ENCODE measurements around the gene UCMA. TPM values are rescaled to one million over a fixed set of nuclear protein-coding genes. Genes with fewer than 3 reads are reported as not detected.
A peak's percentile ranks its signal among the peaks of the same experiment; 100 is the strongest.

Gene UCMA
- total RNA-seq, 1 donor from 2014 or later, result not detected

DNA sequence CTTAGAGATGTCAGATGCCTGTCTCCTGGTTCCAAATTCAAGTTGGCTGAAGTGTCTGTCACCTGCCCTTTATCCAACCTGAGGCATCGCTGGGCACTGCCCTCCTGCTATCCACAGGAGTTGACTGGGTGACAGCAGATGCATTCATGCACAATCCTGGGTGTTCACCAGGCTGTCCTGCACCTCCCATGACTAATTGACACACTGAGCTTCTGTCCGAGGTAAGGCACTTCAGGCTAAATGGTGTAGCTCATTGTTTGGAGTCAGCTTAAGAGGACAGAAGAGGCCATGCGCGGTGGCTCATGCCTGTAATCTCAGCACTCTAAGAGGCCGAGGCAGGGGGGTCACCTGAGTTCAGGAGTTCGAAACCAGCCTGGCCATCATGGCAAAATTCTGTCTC, 2.4 kb downstream of the UCMA start:
- no peak for DNase-seq

DNA sequence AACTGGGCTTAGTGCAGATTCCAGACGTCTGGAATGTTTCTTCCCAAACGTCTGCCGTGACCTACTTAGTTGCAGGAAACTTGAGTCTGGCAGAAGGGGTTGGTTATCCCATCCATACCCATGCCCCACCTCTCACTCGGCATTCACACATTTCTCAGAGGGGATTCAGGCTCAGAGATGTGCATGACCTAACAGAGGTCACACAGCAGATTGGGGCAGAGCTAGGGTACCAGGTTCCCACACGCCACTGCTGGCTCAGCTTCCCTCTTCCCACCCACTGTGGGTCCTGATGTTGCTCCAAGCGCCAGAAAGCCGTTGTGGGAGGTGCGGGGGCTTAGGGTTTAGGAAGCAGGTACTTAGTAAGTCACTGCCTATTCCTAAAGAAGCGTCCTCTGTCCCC, 3.0 kb downstream of the UCMA start:
- DNase-seq, result no peak

GRCh38 chr10:13227031-13227430, 7.1 kb downstream of the UCMA start:
- no peak for DNase-seq

DNA sequence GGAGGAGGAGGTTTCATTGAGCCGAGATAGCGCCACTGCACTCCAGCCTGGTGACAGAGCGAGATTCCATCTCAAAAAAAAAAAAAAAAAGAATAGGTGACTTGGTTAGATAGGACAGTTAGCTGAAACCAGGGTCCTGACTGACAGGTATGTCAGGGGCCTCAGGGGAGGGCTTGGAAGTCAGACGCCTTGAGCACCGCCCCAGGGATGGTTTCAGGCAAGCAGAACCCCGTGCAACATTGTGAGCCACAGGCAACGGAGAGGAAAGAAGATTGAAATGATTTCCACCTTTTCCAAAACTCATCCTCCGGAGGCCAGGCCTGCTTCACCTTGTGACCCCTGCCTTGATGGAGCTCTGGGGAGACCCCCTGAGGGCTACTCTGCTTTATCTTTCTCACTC, 8.6 kb downstream of the UCMA start:
- no peak for DNase-seq

- no peak for DNase-seq
Measured at GRCh38 chr10:13224210-13224995, 9.8 kb downstream of the UCMA start.

GRCh38 chr10:13223241-13223640, 10.9 kb downstream of the UCMA start:
- DNase-seq, result no peak

GRCh38 chr10:13222566-13222965, 11.6 kb downstream of the UCMA start:
- no peak for DNase-seq

- DNase-seq, result no peak
Measured at GRCh38 chr10:13222151-13222550, 12.0 kb downstream of the UCMA start.

DNA sequence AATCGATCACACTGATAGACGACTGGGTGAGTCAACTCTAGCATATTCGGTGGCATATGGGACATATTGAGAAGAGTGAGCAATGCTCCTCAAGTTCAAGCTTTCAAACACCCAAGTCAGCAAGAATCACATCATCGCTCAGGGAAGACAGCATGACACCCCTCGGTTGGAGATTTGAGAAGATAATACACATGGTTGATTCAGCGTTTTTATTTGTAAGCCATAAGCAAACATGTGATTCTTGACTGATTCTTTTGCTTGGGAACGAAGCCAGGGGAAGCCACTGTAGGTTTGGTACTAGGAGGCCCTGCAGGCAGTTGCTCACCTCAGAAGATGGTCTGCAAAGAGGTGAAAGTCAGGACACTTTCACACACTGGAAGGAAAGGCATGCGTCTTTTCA, 12.6 kb downstream of the UCMA start:
- no peak for DNase-seq

GRCh38 chr10:13219685-13220670, 14.2 kb downstream of the UCMA start:
- peak; percentile 13 for DNase-seq

DNA sequence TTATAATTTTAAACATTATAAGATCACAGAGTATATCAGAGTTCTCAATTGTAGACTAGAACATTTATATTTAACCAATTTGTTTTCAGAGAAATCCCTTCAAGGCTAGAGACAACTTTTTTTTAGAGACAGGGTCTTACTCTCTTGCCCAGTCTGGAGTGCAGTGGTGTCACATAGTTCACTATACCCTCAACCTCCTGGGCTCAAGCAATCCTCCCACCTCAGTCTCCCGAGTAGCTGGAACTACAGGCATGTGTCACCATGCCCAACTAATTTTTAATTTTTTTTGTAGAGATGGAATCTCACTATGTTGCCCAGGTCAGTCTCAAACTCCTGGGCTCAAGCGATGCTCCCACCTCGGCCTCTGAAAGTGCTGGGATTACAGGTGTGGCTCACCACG, 15.3 kb downstream of the UCMA start:
- no peak for DNase-seq

GRCh38 chr10:13213163-13213562, 21.0 kb downstream of the UCMA start:
- no peak for DNase-seq

DNA sequence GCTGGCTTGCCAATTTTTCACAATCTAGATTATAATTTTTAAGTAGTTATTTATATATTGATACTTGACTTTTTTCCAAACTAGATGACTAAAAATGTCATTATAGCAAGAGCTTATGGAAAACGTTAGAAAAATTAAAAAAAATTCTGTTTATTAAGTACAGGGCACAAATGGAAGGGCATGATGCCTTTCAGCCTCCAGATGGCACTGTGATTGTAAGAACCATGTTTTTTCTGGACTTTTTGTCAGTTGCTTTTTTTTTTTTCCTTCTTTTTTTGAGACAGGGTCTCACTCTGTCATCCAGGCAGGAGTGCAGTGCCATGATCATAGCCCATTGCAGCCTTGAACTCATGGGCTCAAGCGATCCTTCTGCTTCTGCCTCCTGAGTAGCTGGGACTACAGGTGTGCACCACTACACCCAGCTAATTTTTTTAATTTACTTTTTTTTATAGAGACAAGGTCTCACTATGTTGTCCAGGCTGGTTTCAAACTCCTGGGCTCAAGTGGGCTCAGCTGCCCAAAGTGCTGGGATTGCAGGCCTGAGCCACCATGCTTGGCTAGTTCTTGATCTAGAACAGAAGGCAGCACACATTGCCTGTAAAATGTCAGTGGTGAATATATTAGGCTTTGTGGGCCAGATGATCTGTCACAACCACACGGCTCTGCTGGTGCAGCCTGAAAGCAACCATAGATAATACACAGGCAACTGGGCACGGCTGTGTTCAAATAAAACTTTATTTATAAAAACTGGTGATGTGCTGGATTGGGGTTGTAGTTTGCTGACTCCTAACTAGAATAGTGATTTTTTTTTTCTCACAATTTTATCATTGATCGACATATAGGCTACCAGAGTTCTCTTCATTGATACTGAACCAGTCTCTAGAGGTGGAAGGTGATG, 27.4 kb downstream of the UCMA start:
- peak; percentile 70 for DNase-seq

DNA sequence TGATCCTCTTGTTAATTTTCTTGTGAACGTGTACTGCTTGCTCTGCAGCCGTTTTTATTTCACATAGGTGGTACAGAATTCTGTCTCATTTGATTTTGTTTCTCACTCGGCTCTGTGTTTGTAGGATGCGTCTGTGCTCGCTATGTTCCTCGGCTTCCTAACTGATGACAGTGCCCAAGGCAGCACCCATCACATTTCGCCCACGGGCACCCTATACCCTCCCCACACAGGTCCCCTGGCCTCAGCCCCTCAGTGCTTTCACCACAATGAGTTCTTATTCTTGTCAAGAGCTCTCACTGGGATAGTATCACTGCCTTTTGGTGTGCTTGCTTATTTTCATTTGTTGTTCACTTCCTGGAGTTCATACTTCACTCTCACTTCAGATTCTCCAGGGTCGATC, 28.1 kb downstream of the UCMA start:
- DNase-seq, result no peak

GRCh38 chr10:13201132-13201531, 33.0 kb downstream of the UCMA start:
- DNase-seq, result no peak

DNA sequence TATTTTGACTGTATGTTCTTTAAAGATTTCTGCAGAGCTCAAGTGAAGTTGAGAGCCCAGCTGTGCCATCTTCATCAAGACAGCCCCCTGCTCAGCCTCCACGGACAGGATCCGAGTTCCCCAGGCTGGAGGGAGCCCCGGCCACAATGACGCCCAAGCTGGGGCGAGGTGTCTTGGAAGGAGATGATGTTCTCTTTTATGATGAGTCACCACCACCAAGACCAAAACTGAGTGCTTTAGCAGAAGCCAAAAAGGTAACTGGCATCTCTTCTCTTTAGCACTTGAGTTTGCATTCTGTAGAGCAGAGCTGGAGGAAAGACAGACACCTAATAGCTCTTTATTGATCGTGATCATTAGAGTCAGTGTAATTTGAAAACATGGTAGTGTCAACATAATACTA, 39.2 kb downstream of the UCMA start:
- DNase-seq, result no peak

- no peak for DNase-seq
Measured at GRCh38 chr10:13193637-13194036, 40.5 kb downstream of the UCMA start.

- DNase-seq, result no peak
Measured at GRCh38 chr10:13191362-13191761, 42.8 kb downstream of the UCMA start.

- no peak for DNase-seq
Measured at GRCh38 chr10:13190816-13191215, 43.4 kb downstream of the UCMA start.

- DNase-seq, result no peak
Measured at GRCh38 chr10:13189961-13190360, 44.2 kb downstream of the UCMA start.

DNA sequence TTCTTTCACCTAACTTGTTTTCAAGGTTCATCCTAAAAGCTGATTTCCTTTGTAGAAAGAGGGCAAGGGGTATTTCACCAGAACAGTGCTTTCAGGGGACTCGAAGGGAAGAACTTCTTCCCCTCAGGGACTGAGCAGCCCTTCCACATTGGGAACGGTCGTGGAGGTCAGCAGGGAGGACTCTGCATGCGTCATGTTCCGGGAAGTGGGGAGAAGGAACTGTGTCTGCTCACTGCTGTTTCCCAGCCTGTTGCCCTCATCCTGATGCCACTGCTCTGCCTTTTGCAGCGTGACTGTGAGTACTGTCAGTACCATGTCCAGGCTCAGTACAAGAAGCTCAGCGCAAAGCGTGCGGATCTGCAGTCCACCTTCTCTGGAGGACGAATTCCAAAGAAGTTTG, 45.6 kb downstream of the UCMA start:
- no peak for DNase-seq

GRCh38 chr10:13187135-13187534, 47.0 kb downstream of the UCMA start:
- no peak for DNase-seq

Measured in dermis blood vessel endothelial cell (primary cell).